ENCODE results near the gene C17orf107.
"Not testable (repeated sequence)": the region's sequence is repeated elsewhere in the genome, so short reads cannot be mapped to it uniquely, and the experiment has no call there.

The C17orf107 gene

GRCh38 chr17:4862720-4863119, 36.6 kb upstream of the C17orf107 start:
- no peak for ATAC-seq
- H3K9me3 Mint-ChIP-seq = no peaks in the 10 kb centered on the region
- DNase-seq = no peak
- H3K4me1 Mint-ChIP-seq = peaks cover 11% of the 10 kb centered on the region
- H3K27ac Mint-ChIP-seq = no peak overlapping the region
- H3K27me3 Mint-ChIP-seq = no peaks in the 10 kb centered on the region
- no peak overlapping the region for H3K4me3 Mint-ChIP-seq

DNA sequence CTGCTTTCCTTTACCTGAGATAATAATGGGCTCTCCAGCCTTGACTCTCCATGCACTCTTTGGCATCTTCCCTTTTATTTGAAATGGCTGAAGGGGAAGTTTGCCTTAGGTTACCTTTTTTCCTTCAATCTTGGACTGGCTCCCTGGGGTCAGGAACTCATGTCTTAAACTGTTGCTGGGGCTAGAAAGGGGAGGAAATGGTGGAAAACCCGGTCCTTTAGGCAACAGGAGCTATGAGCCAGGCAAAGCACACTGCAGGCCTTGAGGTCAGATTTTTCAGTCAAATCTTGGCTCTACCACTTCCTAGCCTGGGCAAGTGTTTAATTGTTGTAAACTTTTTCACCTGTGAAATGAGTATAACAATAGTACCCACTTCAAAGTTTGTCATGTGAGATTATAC, 36.0 kb upstream of the C17orf107 start:
- no peak overlapping the region for H3K4me3 Mint-ChIP-seq
- H3K4me1 Mint-ChIP-seq = peaks cover 11% of the 10 kb centered on the region
- H3K9me3 Mint-ChIP-seq = no peaks in the 10 kb centered on the region
- no peaks in the 10 kb centered on the region for H3K27me3 Mint-ChIP-seq
- DNase-seq (no peak), ATAC-seq (no peak)
- no peak overlapping the region for H3K27ac Mint-ChIP-seq

GRCh38 chr17:4867535-4867934, 31.8 kb upstream of the C17orf107 start:
- H3K9me3 Mint-ChIP-seq, H3K4me1 Mint-ChIP-seq, H3K4me3 Mint-ChIP-seq, ATAC-seq, H3K27me3 Mint-ChIP-seq, H3K27ac Mint-ChIP-seq, DNase-seq: not testable (repeated sequence)

DNA sequence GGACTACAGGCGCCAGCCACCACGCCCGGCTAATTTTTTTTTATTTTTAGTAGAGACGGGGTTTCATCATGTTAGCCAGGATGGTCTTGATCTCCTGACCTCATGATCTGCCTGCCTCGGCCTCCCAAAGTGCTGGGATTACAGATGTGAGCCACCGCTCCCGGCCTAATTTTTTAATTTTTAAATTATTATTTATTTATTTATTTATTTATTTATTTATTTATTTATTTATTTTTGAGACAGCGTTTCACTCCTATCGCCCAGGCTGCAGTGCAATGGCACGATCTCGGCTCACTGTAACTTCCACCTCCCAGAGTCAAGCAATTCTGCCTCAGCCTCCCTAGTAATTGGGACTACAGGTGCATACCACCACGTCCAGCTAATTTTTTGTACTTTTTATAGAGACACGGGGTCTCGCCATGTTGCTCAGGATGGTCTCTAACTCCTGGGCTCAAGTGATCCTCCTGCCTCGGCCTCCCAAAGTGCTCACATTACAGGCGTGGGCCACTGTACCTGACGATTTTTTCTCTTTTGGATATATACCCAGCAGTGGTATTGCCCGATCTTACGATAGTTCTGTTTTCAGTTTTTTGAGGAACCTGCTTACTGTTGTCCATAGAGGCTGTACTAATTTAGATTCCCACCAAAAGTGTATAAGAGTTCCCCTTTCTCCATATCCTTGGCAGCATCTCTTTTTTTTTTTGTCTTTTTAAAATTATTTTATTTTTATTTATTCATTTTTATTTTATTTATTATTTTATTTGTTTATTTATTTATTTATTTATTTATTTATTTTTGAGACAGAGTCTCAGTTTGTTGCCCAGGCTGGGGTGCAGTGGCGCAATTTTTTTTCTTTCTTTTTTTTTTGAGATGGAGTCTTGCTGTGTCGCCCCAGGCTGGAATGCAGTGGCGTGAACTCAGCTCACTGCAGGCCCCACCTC, 30.0 kb upstream of the C17orf107 start:
- not testable (repeated sequence) for DNase-seq, H3K4me3 Mint-ChIP-seq, H3K9me3 Mint-ChIP-seq, H3K27ac Mint-ChIP-seq, ATAC-seq, H3K4me1 Mint-ChIP-seq, H3K27me3 Mint-ChIP-seq

- Mint-ChIP-seq H3K27me3 (no peaks in the 10 kb centered on the region), H3K4me3 (no peak overlapping the region), H3K4me1 (no peaks in the 10 kb centered on the region), H3K27ac (no peak overlapping the region), H3K9me3 (no peaks in the 10 kb centered on the region)
- DNase-seq (no peak), ATAC-seq (no peak)
Observed at GRCh38 chr17:4870855-4871254, 28.5 kb upstream of the C17orf107 start.

DNA sequence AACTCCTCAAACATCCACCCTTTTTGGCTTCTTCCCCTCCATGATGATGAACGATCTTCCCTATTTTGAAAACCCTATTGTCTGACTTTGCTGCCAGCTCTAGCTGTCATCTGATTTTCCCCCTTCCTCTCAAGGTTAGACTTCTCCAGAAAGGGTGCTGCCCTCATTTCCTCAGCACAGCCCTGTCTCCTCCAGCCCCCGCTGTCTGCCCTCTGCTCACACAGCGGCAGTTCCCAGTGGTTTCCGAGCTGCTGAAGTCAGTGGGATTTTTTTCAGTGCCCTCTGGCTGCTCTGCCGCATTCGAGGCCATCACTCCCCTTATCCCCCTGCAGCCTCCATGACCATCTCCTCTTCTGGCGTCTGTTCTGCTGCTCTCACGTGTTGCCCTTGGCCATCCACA, 26.6 kb upstream of the C17orf107 start:
- Mint-ChIP-seq H3K9me3 (no peaks in the 10 kb centered on the region), H3K4me1 (no peaks in the 10 kb centered on the region), H3K4me3 (no peak overlapping the region), H3K27me3 (no peaks in the 10 kb centered on the region), H3K27ac (no peak overlapping the region)
- ATAC-seq (no peak), DNase-seq (no peak)

DNA sequence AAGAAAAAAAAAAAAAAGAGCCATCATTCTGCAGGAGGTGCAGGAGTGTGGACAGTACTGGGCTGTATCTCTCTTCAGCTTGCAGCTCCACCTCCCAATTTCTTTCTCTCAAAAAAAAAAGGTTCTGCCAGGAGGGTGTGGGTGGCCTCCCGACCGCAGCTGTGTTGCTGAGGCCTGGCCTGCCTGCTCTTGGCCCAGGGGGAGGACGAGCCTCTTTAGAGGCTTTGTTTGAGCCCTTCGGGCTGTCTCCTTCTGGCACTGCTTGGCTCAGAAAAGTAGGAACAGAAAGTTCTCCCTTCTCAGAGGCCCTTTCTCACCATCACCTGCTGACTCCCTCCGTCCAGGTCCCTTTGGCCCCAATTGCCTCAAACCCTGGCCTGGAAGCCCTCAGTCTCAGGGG, 22.2 kb upstream of the C17orf107 start:
- DNase-seq = no peak
- no peak overlapping the region for H3K27ac Mint-ChIP-seq
- no peak for ATAC-seq
- H3K4me3 Mint-ChIP-seq = no peak overlapping the region
- no peaks in the 10 kb centered on the region for H3K9me3 Mint-ChIP-seq
- no peaks in the 10 kb centered on the region for H3K4me1 Mint-ChIP-seq
- H3K27me3 Mint-ChIP-seq = no peaks in the 10 kb centered on the region

DNA sequence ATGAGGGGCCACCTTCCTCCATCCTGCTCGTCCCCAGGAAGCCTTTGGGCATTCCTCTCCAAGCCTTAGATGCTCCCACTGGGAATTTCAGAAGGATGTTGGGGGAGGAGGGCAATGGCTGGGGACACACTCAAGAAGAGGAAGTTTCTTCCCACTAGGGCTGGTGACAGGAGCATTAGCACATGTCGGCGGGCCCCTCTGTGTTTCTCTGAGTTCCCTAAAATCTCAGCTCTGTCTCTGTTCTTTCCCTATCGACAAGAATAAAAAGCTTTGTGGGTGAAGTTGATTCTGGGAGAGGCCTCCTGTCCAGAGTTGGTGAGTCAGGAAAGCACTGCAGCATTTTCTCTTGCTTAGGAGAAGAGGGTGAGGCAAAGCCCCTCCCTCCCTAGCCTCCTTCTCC, 19.7 kb upstream of the C17orf107 start:
- Mint-ChIP-seq H3K27ac (peak overlapping the region in 1 of 2 donors; percentile 64), H3K27me3 (no peaks in the 10 kb centered on the region), H3K4me3 (no peak overlapping the region), H3K4me1 (no peaks in the 10 kb centered on the region), H3K9me3 (no peaks in the 10 kb centered on the region)
- DNase-seq = no peak
- no peak for ATAC-seq

- Mint-ChIP-seq H3K27ac (no peak overlapping the region), H3K4me1 (no peaks in the 10 kb centered on the region), H3K4me3 (no peak overlapping the region), H3K9me3 (no peaks in the 10 kb centered on the region), H3K27me3 (no peaks in the 10 kb centered on the region)
- ATAC-seq (no peak), DNase-seq (no peak)
Observed at GRCh38 chr17:4880857-4881256, 18.5 kb upstream of the C17orf107 start.

DNA sequence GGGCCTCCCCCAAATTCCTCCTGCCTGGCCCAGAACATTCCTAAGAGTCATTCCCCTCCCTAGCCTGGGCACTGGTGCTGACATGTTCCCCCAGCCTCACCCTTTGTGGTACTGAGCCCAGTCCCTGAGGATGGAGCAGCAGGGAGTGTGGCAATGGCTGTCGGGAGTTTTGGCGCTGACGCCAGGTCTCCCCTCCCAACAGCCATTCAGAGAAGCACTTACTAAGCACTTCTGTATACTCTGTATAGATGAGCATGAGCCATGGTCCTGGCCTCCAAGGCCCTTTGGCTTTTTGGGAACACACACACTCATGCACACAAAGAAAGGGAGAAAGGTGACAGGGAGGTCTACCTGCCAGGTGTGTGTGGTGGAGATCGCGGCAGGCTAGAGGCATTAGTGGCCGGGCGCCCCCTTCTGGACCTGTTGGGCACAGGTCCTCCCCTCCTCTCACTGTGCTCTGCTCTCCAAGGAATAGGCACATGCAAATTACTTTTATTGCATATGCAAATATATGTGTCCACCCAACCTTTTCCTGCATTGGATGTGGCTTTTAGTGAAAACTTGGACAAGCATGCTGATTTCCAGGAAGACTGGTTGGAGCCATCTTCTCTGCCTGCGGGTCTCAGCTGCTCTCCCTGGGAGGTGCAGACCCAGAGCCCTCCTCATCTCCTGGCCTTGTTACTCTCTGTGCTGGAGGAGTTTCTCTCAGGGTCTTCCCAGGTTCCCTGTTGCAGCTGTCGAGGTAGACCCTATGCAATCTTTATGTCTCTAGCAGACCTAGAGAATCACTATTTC, 17.4 kb upstream of the C17orf107 start:
- Mint-ChIP-seq H3K9me3 (no peaks in the 10 kb centered on the region), H3K27ac (no peak overlapping the region), H3K27me3 (no peaks in the 10 kb centered on the region), H3K4me3 (no peak overlapping the region), H3K4me1 (no peaks in the 10 kb centered on the region)
- ATAC-seq (peak; percentile 84), DNase-seq (peak; percentile 61 to 62)

- ATAC-seq (no peak), DNase-seq (no peak)
- Mint-ChIP-seq H3K4me3 (no peak overlapping the region), H3K9me3 (no peaks in the 10 kb centered on the region), H3K4me1 (no peaks in the 10 kb centered on the region), H3K27ac (peak overlapping the region in 1 of 2 donors; percentile 6), H3K27me3 (no peaks in the 10 kb centered on the region)
Observed at GRCh38 chr17:4884489-4884888, 14.8 kb upstream of the C17orf107 start.

DNA sequence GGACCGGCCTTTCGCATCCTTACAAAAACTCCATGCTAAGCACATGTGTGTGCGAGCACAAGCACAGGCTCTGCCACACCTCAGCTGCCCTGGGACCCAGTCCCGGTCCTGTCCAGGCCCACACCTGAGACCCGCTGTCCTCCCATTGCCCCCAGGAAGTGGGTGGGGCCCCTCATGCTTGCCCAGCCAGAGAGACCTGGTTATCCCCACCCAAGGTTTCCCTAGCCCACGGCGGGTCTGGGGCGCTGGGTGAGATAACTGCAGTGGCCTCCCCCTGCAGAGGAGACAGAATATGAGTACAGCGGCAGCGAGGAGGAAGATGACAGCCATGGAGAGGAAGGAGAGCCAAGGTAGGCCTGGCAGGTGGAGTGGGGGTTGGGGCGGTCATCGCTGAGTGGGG, 12.5 kb upstream of the C17orf107 start:
- ATAC-seq (no peak), DNase-seq (no peak)
- Mint-ChIP-seq H3K27ac (peak overlapping the region in 1 of 2 donors; percentile 56), H3K27me3 (no peaks in the 10 kb centered on the region), H3K4me3 (no peak overlapping the region), H3K9me3 (no peaks in the 10 kb centered on the region), H3K4me1 (no peaks in the 10 kb centered on the region)

DNA sequence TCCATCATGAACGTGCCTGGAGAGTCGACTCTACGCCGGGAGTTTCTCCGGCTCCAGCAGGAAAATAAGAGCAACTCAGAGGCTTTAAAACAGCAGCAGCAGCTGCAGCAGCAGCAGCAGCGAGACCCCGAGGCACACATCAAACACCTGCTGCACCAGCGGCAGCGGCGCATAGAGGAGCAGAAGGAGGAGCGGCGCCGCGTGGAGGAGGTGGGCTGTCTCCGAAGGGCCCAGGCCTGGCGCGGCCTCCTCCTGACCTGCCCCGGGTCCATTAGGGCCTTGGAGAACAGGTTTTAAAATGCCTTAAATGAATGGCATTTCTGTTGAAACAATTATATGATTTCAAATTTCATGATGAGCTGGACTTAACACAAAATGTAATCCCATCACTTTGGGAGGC, 11.8 kb upstream of the C17orf107 start:
- Mint-ChIP-seq H3K9me3 (no peaks in the 10 kb centered on the region), H3K4me3 (no peak overlapping the region), H3K27ac (no peak overlapping the region), H3K27me3 (no peaks in the 10 kb centered on the region), H3K4me1 (no peaks in the 10 kb centered on the region)
- no peak for DNase-seq
- ATAC-seq = no peak

GRCh38 chr17:4891411-4892410, 7.6 kb upstream of the C17orf107 start:
- ATAC-seq (no peak), DNase-seq (no peak)
- Mint-ChIP-seq H3K4me1 (no peaks in the 10 kb centered on the region), H3K4me3 (no peak overlapping the region), H3K27me3 (no peaks in the 10 kb centered on the region), H3K27ac (no peak overlapping the region), H3K9me3 (no peaks in the 10 kb centered on the region)

DNA sequence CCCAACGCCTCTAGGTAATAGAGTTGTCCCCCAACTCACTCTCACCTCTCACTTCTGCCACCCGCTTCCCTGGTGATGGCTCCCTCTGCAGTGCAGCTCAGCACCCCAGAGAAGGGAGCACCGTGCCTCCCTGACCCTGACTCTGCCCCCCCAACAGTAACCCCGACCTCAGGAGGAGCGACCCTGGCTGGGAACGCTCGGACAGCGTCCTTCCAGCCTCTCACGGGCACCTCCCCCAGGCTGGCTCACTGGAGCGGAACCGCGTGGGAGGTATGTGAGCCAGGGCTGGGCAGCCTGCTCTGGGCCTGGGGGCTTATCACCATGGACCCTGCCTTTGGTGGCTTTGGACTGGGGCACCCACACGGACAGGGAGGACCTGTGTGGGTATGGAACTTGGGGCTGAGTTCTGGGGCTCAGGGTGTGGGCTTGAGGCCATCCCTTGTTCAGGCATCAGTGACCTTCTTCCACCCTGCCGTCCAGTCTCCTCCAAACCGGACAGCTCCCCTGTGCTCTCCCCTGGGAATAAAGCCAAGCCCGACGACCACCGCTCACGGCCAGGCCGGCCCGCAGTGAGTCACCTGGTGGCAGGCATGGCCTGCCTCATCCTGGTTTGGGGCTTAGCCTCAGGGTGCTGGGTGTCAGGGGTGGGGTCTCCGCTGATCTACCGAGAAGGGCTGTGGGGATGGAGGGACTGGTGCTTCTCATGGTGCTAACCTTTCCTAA, 6.7 kb upstream of the C17orf107 start:
- H3K9me3 Mint-ChIP-seq = no peaks in the 10 kb centered on the region
- ATAC-seq = no peak
- H3K27ac Mint-ChIP-seq = no peak overlapping the region
- no peak overlapping the region for H3K4me3 Mint-ChIP-seq
- H3K4me1 Mint-ChIP-seq = no peaks in the 10 kb centered on the region
- H3K27me3 Mint-ChIP-seq = no peaks in the 10 kb centered on the region
- no peak for DNase-seq
